Ureter (tissue), 1 donor: ENCODE data around the gene ARSB. TPM values are rescaled to one million over a fixed set of nuclear protein-coding genes. Genes with fewer than 3 reads are reported as not detected.

Source experiments
- DNase-seq: peaks from one replicate; pipeline ENCODE4 v3.0.0-alpha.2; 2020; ENCODE audit warnings: low spot score
- total RNA-seq: library from RNA; stranded (reverse); gene quantifications from one replicate; pipeline ENCODE4 v1.2.4, GENCODE V29; 2023
- donor health status: DM: yes; HTN: yes; CAD: no.

ARSB gene
- total RNA-seq, 1 donor from 2014 or later: 9.9 TPM

- no peak for DNase-seq
Measured at GRCh38 chr5:78805474-78806124, 179.5 kb downstream of the ARSB start.

GRCh38 chr5:78804995-78805394 is 180.1 kb downstream of the ARSB start:
- DNase-seq: no peak

- DNase-seq: no peak
Measured at GRCh38 chr5:78803941-78804340, 181.2 kb downstream of the ARSB start.

- DNase-seq: peak; percentile 69
Measured at GRCh38 chr5:78803353-78803752, 181.8 kb downstream of the ARSB start.

- no peak for DNase-seq
Measured at GRCh38 chr5:78801413-78801812, 183.7 kb downstream of the ARSB start.

- no peak for DNase-seq
Measured at GRCh38 chr5:78799266-78800017, 185.7 kb downstream of the ARSB start.

GRCh38 chr5:78798673-78799029 is 186.5 kb downstream of the ARSB start:
- no peak for DNase-seq

GRCh38 chr5:78797936-78798672 is 187.0 kb downstream of the ARSB start:
- no peak for DNase-seq

GRCh38 chr5:78795757-78796156 is 189.4 kb downstream of the ARSB start:
- no peak for DNase-seq

GRCh38 chr5:78794693-78795215 is 190.4 kb downstream of the ARSB start:
- no peak for DNase-seq

GRCh38 chr5:78793907-78794662 is 191.0 kb downstream of the ARSB start:
- DNase-seq: no peak

GRCh38 chr5:78792345-78793055 is 192.6 kb downstream of the ARSB start:
- no peak for DNase-seq

- DNase-seq: no peak
Measured at GRCh38 chr5:78791501-78792100, 193.5 kb downstream of the ARSB start.

GRCh38 chr5:78787783-78788182 is 197.3 kb downstream of the ARSB start:
- no peak for DNase-seq

GRCh38 chr5:78785454-78785853 is 199.7 kb downstream of the ARSB start:
- no peak for DNase-seq

- DNase-seq: no peak
Measured at GRCh38 chr5:78783434-78784130, 201.5 kb downstream of the ARSB start.

- DNase-seq: no peak
Measured at GRCh38 chr5:78782728-78783127, 202.4 kb downstream of the ARSB start.

- DNase-seq: no peak
Measured at GRCh38 chr5:78781611-78782286, 203.4 kb downstream of the ARSB start.

GRCh38 chr5:78779771-78780616 is 205.1 kb downstream of the ARSB start:
- DNase-seq: no peak
